Stimulated activated CD4-positive, alpha-beta T cell treated with anti-CD3 and anti-CD28 coated beads, Interleukin-15, amount 100 ng/mL, for 1 hour (primary cell): ENCODE measurements around the gene IFFO2.
A peak's percentile ranks its signal among the peaks of the same experiment; 100 is the strongest.

Experiments used
- DNase-seq, 2 donors: peaks; one replicate each; pipeline ENCODE4 v3.0.0-alpha.2; 2020; ENCODE audit warnings: low read depth in 1 of 2, low spot score in 1 of 2

The IFFO2 gene

DNA sequence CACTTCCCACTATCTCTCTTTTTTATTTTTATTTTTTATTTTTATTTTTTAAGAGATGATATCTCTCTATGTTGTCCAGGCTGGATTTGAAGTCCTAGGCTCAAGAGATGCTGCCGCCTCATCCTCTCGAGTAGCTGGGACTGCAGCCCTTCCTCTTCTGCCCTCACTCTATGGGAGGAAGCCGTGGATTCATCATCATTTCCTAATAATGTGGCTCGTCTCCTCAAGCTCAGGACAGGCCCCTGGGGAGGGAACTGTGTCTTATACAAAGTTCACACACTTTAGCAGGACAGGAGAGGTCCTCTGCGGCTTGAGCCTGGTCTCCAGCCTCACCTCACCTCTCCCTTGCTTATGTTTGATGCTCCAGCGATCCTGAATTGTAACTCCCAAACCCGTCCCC lies 16.5 kb upstream of the IFFO2 start:
- no peak for DNase-seq

DNA sequence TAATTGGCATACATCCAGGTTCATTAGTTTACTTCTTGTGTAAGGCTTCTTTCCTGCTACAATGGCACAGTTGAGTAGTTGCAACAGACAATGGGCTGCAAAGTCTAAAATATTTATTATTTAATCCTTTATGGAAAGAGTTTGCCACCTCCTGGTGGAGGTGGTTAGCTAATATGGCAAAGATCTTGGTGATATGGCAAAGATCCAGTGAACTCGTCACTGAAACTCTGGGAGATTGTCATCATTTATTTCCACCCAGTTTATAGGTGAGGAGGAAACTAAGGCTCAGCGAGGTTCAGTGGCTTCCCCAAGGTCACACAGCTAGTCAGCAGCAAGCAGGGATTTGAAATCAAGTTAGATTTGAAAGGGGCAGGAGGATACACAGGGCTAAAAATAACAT lies 16.1 kb upstream of the IFFO2 start:
- no peak for DNase-seq

DNA sequence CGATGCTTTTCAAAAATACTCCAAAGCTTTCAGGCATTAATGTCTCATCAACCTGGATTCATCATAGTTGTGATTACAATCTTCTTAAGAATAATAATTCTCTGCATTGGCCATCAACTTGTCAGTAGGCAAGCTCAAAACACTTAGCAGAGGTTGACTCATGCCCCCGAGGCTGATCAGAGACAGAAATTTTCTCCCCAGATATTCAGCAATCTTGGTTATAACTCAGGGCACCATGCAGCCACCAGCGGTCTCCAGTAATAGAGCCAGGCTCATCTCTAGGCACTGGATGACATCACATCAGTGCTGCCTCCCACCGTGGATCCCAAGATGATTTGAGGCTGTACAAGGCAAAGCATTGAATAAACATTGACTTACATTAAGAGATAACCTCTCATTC lies 14.3 kb upstream of the IFFO2 start:
- no peak for DNase-seq

DNA sequence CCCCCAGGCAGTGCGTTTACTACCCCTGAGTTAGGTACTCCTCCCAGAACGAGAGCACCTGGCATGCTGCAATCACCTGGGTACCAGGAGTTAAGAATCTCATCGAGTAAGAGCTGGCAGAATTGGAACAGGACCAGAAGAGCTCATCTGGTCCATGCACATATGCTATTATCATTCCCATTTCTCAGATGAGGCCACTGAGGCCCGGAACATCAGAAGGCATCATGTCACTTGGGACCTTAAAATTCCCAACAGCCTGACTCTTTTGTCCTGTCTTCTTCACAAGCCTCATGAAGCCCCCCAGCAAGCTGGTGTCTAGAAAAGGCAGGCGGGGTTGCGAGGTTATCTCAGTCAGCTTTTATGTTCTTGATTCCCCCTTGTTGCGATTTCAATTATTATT lies 13.9 kb upstream of the IFFO2 start:
- DNase-seq = no peak

DNA sequence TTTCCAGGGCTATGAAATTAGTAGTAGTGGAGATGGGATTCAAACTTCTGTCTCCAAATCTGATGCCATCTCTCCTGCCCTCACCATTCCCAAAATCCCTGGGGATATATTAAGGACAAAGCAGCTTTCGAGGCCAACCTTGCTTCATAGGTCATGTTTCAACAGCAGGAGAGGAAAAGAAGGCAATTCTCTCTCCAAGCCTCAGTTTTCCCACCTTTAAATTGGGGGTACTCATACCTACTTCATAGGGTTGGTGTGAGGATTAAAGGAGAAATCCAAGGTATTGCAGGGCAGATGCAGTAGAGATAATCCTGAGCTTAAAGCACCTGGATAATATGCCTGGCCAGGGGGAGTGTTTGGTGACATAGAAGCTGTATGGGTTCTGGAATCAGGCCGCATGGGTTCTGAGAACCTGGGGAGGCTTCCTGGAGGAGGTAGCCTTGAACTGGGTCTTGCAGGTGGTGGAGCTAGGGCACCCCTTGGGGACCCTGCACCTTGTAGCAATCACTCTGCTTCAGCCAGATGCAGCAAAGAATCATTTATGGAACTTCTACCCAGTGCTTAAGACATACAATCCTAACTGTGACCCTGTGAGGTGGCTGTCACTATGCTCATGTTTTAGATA lies 10.7 kb upstream of the IFFO2 start:
- DNase-seq = no peak

DNA sequence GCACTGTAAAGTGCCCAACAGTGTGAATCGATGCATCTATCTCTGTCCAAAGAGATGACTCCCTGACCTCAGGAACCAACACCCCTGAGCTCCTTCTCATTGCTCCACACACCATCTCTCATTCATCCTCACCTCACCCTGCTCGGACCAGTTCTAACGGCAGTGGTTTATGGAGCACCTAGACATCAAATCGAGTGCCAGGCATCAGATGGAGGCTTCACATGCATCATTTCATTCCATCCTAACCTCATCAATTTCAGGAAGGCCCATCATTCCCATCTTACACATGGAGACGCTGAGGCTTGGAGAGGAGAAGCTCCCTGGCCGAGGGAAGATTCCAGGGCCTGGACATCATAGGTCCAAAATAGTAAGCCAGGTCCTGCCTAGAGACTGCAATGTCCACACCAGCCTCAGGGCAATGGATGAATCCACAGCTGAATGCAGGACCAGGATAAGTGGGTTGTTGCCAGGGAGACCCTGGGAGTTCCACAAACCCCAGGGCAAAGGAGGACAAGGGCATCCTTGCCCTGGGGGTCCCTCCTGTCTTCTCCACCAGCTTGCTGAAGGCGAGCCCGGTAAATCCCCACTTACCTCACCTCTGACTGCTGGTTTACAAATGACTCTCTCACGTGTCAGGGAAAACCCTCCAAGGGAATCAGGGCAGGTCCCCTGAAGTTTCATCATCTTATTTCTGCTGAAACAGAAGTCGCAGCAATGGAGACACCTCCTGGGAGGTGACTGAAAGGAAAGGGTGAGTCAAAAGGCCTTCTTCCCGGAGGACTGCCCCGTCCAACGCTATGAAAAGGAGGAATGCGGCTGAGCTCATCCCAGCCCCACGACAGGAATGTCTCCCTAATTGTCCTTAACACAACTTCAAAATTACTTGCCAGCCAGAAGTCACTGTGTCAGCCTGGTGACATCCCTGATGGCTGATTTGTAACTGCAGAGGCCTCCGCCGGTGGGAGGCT lies 9.0 kb upstream of the IFFO2 start:
- DNase-seq = no peak

DNA sequence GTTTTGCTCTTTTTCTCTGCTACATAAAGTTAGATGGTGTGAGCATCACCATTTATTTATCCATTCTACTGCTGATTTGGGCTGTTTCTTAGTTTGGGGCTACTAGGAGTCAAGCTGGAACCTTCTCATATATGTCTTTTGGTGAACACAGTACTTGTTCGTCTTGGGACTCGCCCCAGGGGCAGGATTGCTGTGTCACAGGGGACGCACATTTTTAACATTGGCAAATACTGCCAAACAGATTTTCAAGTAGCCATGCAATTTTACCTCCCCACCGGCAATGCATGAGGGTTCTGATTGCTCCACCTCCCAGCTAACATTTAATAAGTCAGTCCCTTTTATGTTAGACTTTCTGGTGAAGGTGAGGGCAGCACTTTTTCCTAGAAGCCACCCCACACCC lies 7.5 kb upstream of the IFFO2 start:
- no peak for DNase-seq

DNA sequence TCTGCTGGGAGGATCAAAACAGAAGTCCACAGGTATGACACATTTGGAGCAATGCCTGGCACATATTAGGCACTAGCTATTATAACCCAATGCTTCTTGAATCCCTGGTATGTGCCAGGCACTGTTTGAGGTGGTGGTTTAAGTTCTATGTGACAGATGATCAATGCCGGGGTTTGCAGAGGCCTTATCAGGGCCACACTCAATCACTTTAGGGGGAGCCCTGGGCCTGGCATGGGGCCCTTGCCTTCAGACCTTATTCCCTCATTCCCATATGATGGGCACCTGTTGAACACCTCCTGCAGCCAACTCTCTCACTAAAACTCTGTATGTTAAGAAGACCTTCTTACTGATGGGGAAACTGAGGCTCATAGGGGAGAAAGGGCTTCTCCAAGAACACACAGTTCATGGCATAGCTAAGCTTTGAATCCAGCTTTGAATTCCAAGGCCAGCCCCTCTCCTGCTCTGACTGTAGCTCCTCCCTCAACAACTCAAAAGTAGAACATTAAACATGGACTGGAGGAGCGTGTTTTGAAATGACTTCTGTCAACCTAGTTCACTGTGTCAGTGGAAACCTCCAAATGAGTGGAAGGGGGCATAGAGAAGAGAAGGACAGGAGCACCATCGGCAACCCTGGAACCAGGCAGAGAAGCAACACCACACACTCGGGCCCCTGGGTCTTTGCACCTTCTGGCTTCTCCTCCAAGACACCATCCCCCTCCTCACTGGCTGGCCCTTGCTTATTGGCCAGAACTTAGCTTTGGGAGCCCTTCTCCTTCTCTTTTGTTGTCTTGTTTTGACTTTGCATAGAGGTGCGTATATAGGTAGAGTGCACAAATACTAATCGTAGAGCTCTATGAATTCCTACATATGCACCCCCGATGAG lies 6.6 kb upstream of the IFFO2 start:
- DNase-seq = no peak

DNA sequence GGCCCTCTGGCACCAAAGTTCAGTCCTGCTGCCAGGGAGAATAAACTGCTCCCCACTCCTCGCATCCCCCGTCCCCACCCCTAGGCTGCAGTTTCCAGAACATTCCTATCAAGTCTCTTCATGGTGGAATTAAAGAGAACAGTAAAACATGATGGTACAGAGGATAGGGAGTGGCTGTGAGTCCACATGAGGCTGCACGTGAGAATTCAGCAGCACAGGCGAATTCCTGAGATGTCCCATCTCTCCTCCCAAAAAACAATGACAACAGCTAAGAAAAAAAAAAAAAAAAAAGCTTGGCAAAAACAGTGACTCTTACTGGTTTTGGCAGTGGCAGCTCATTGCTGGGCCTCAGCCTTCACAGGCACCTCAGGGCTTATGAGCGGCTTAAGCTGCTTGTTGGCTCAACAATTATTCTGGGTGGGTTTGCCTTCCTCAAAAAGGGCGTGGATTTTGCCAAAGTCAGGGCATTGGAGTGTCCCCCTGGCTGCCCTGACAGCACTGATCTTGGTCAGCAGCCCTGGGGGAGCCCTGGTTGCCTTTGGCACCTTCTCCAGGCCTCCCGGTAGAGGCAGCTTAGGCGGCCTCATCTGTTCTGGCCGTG lies 5.7 kb upstream of the IFFO2 start:
- DNase-seq = no peak

DNA sequence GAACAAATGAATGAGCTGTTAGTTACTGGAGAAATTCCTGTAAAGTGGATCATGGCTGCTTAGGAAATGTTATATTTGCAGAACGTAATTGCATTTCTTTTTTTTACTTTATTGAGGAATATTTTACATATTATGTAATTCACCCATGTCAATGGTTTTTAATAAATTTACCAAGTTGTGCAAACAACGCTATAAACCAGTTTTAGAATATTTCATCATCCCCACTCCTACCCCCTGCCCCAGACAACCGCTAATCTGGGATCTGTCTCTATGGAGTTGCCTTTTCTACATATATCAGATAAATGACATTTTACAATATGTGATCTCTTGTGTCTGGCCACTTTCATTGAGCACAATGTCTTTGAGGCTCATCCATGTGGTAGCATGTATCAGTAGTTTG lies 4.3 kb upstream of the IFFO2 start:
- no peak for DNase-seq

DNA sequence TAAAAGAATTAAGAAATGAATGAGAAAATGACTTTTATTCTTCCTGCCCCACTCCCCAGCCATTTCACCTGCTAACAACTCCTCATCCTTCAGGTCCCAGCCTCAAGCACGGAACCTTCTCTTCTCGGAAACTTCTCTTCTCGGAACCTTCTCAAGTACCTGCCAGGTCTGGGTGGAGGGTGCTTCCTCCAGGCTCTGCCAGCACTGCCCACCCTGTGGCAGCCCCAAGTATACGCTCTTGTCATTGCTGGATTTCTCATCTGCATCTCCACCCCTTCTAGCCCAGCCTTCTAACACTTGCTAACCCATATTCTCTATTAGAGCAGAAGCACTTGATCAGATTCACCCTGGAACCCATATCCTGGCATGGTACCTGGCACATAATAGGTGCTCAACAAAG lies 3.9 kb upstream of the IFFO2 start:
- DNase-seq = no peak

DNA sequence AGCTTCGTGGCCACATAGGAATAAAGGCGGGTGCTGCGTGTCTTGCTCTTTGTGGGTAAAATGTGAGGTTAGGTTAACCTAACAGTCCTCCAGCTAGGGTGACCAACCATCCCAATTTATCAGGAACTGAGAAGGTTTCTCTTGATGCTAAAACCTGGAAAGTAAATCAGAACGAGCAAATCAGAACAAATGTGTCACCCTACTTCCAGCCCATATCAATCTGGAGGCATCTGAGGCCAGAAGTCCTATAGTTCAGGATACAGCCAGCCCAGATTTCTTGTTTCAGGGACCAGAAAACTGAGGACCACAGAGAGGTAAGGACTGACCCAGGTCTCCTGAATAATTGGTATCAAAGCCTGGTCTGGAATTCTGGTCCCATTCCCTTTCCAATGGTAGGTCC lies 3.1 kb upstream of the IFFO2 start:
- no peak for DNase-seq

DNA sequence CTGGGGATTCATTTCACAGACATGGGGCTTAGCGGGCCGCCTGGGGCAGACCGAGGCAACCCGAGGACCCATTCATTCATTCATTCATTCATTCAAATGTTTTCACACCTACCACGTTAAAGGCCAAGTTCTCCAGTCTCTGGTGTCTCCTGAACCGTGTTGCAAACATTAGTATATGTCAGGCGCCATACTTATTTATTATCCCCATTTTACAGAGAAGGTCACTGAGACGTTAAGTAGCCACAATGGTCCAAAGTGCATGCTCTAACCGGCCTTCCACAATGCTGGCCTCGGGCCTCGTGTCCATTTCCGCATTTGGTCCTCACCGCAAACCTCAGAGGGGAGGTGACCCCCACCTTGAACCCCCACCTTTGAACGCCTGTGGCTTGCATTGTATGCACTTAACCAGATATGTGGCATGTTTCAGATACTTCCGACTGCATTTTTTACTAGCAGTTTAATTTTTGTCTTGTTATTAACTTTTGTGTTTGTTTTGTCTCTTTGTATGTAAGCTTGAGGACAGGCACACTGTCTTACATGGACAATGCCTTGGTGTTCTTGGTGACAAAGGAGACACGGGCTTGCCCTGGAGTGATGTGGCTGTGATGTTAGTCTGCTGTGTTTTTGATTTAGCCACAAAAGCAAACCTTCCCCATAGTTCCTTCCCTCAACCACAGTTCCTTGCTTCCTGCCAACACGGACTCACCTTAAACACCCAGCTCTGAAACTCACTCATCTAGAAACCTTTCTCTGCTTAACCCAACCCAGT lies 1.2 kb upstream of the IFFO2 start:
- DNase-seq = no peak

DNA sequence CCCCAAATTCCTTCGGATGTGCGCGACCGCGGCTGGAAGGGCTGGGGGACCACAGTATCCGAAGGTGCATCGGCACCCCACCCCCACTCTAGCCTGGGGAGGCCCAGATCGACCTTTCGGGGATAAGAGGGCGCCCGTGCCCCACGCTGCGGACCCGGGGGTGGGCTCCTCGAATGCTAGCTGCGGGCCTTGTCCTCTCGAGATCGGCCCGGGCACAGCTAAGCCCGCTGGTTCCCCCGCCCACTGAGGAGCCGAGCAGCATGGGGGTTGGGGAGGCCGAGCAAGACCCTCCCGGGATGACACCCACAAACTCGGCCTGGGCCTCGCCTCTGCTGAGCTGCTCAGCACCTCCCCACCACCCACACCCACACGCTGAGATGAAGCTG lies 653 bp upstream of the IFFO2 start:
- no peak for DNase-seq

DNA sequence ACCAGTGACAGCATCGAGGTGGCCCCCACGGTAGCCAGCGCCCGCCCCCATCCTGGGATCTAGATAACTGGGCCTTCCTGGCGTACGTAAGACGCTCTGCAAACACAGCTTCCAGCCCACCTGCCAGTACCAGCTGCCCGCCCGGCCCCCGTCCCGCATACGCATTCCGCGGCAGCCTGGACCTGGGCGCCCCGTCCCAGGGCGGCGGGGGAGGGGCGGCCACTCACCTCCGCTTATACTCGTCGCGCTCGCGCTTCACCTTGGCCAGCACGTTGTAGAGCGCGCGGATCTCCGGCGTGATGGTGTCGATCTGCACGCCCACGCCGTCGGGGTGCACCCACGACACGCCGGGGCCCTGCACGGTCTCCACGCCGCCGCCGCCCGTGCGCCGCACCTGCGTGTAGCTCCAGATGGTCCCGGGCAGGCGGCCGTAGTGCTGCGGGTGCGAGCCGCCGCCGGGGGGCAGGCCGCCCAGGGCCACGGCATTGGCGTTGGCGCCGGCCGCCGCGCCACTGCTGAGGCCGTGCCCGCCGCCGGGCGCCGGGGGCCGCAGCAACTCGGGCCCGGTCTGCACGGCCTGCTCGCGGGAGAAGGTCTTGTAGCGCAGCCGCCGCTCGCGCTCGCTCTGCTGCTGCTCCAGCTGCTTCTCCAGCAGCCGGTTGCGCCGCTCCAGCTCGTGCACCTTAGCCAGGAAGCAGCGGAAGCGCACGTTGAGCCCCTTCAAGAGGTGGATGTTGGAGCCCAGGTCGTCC lies 859 bp downstream of the IFFO2 start:
- peak in 1 of 2 donors; percentile 44 for DNase-seq

DNA sequence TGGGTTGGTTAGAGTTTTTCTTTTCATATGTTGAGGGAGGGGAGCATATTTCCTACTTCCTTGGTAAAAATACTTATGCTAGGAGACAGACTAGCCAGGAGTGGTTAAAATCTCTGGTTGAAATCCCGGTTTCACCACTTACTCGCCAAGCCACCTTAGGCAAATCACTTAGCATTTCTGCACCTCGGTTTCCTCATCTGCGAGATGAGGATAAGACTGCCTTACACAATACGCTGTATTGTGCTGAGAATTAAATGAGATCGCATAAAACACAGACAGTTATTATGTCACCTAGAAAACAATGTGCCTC lies 1.4 kb downstream of the IFFO2 start:
- no peak for DNase-seq

DNA sequence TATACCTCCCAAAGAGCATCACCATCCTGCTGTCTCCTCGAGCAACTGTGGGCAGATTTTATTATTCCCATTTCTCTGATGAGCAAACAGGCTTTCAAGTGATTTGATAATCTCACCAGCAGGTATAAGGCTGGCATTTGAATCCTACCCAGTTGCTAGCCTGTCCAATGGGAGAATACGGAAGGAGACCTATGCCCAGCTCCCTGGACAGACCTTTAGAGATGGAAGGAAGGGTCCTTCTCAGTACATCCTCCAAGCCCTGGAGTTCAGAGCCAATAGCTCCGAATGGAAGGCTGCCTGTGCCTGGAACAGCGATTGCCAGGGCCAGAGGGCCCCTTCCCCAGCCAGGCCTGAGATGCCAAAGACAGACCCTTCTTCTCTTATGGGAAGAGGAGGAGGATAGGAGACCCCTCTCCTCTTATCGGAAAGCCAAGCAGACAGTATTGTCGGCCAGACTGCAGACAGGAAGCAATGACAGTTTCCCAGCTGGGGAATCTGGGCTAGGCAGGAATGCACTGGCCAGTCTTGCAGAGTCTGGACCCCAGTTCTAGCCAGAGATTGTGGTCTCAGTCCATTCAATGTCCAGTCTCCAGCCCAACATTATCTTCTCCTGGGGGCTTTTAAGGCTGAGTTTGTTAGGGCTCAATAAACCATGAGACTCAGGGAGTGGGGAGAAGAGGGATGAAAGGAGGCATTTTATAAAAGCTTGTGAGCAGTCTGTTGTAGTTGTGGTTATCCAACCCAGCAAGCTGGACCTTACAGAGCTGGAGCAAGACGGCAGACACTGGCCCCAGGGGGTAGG lies 2.0 kb downstream of the IFFO2 start:
- DNase-seq = no peak

DNA sequence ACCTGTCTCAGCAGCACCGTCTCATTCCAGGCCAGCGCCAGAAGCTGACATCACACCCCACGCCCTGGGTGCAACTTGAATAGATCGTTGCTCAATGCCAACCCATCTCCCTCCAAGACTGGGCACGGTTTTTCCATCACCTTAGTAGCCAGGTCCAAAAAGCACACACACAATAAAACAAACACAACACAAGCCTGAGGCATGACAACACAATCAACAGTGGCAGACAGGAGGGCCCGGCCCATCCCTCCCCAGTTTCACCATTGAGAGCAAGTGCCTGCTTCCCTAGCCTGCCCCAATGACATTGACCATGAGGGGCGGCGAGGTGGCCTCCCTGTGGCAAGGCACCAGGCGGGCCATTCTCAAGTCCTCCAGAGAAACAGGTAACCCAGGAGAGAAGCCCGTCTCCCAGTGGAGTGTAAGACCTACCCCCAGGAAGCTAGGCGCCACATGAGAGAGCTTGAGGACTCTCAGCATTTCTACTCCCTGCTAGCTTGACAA lies 2.7 kb downstream of the IFFO2 start:
- no peak for DNase-seq

DNA sequence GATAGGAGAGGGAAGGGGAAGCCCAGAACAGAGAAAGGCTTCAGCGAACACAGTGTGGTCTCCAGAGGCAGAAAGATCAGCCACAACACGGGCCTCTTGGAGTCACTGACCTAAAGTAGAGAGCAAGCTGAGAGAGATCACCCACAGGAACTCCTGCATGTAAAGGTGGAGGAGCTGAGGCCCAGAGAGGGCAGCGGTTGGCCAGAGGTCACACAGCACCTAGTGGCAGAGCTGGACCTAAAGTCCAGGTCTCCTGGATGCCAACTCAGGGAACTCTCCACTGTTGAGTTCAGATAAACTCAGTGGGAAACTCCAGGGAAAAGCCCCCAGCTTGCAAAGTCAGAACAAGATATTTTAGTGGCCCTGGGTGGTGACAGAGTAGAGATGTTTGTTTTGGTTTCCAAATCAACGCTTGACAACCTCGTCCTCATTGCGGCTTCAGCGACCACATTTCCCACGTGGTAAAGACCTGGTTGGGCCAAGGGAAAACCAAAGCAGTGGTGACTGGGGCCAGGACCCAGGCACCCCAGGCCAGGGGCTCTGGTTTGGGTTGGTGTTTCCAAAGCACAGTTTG lies 4.6 kb downstream of the IFFO2 start:
- peak; percentile 45 to 49 for DNase-seq
